ENCODE results near the gene AFAP1L2.

The AFAP1L2 gene

GRCh38 chr10:114385557-114385956 is 18.7 kb downstream of the AFAP1L2 start:
- no peak overlapping the region for H3K27ac Mint-ChIP-seq
- no peaks in the 10 kb centered on the region for H3K9me3 Mint-ChIP-seq (ENCODE audit: low read depth)
- H3K36me3 Mint-ChIP-seq: no peaks in the 10 kb centered on the region
- H3K4me3 Mint-ChIP-seq: no peak overlapping the region
- H3K27me3 Mint-ChIP-seq: peaks cover 4% of the 10 kb centered on the region
- no peaks in the 10 kb centered on the region for H3K4me1 Mint-ChIP-seq (ENCODE audit: low read depth)

GRCh38 chr10:114384601-114385000 is 19.7 kb downstream of the AFAP1L2 start:
- peaks cover 7% of the 10 kb centered on the region for H3K27me3 Mint-ChIP-seq
- no peak overlapping the region for H3K27ac Mint-ChIP-seq
- H3K4me3 Mint-ChIP-seq: no peak overlapping the region
- H3K4me1 Mint-ChIP-seq (ENCODE audit: low read depth): no peaks in the 10 kb centered on the region
- H3K9me3 Mint-ChIP-seq (ENCODE audit: low read depth): no peaks in the 10 kb centered on the region
- no peaks in the 10 kb centered on the region for H3K36me3 Mint-ChIP-seq

GRCh38 chr10:114384181-114384580 is 20.1 kb downstream of the AFAP1L2 start:
- no peaks in the 10 kb centered on the region for H3K4me1 Mint-ChIP-seq (ENCODE audit: low read depth)
- H3K27me3 Mint-ChIP-seq: peaks cover 7% of the 10 kb centered on the region
- no peaks in the 10 kb centered on the region for H3K36me3 Mint-ChIP-seq
- no peak overlapping the region for H3K27ac Mint-ChIP-seq
- no peak overlapping the region for H3K4me3 Mint-ChIP-seq
- no peaks in the 10 kb centered on the region for H3K9me3 Mint-ChIP-seq (ENCODE audit: low read depth)

GRCh38 chr10:114380797-114381196 is 23.5 kb downstream of the AFAP1L2 start:
- Mint-ChIP-seq H3K4me1 (ENCODE audit: low read depth) (no peaks in the 10 kb centered on the region), H3K36me3 (no peaks in the 10 kb centered on the region), H3K4me3 (no peak overlapping the region), H3K27me3 (peaks cover 9% of the 10 kb centered on the region), H3K27ac (no peak overlapping the region), H3K9me3 (ENCODE audit: low read depth) (no peaks in the 10 kb centered on the region)

- H3K9me3 Mint-ChIP-seq (ENCODE audit: low read depth): no peaks in the 10 kb centered on the region
- H3K36me3 Mint-ChIP-seq: no peaks in the 10 kb centered on the region
- no peak overlapping the region for H3K27ac Mint-ChIP-seq
- H3K4me3 Mint-ChIP-seq: no peak overlapping the region
- no peaks in the 10 kb centered on the region for H3K4me1 Mint-ChIP-seq (ENCODE audit: low read depth)
- peaks cover 9% of the 10 kb centered on the region for H3K27me3 Mint-ChIP-seq
Measured at GRCh38 chr10:114380060-114380459, 24.2 kb downstream of the AFAP1L2 start.

GRCh38 chr10:114379631-114380041 is 24.7 kb downstream of the AFAP1L2 start:
- H3K4me3 Mint-ChIP-seq: no peak overlapping the region
- no peaks in the 10 kb centered on the region for H3K4me1 Mint-ChIP-seq (ENCODE audit: low read depth)
- H3K27ac Mint-ChIP-seq: no peak overlapping the region
- no peaks in the 10 kb centered on the region for H3K9me3 Mint-ChIP-seq (ENCODE audit: low read depth)
- no peaks in the 10 kb centered on the region for H3K36me3 Mint-ChIP-seq
- H3K27me3 Mint-ChIP-seq: peaks cover 9% of the 10 kb centered on the region

- no peaks in the 10 kb centered on the region for H3K4me1 Mint-ChIP-seq (ENCODE audit: low read depth)
- peaks cover 8% of the 10 kb centered on the region for H3K27me3 Mint-ChIP-seq
- H3K36me3 Mint-ChIP-seq: no peaks in the 10 kb centered on the region
- H3K27ac Mint-ChIP-seq: no peak overlapping the region
- no peak overlapping the region for H3K4me3 Mint-ChIP-seq
- no peaks in the 10 kb centered on the region for H3K9me3 Mint-ChIP-seq (ENCODE audit: low read depth)
Measured at GRCh38 chr10:114376523-114376922, 27.8 kb downstream of the AFAP1L2 start.

- H3K9me3 Mint-ChIP-seq (ENCODE audit: low read depth): no peaks in the 10 kb centered on the region
- no peaks in the 10 kb centered on the region for H3K4me1 Mint-ChIP-seq (ENCODE audit: low read depth)
- H3K4me3 Mint-ChIP-seq: no peak overlapping the region
- no peaks in the 10 kb centered on the region for H3K36me3 Mint-ChIP-seq
- peaks cover 3% of the 10 kb centered on the region for H3K27me3 Mint-ChIP-seq
- no peak overlapping the region for H3K27ac Mint-ChIP-seq
Measured at GRCh38 chr10:114375047-114375446, 29.3 kb downstream of the AFAP1L2 start.

GRCh38 chr10:114374053-114374791 is 30.1 kb downstream of the AFAP1L2 start:
- no peak overlapping the region for H3K27ac Mint-ChIP-seq
- no peaks in the 10 kb centered on the region for H3K36me3 Mint-ChIP-seq
- no peaks in the 10 kb centered on the region for H3K9me3 Mint-ChIP-seq (ENCODE audit: low read depth)
- H3K4me1 Mint-ChIP-seq (ENCODE audit: low read depth): no peaks in the 10 kb centered on the region
- H3K4me3 Mint-ChIP-seq: no peak overlapping the region
- H3K27me3 Mint-ChIP-seq: peaks cover 3% of the 10 kb centered on the region

GRCh38 chr10:114373631-114374030 is 30.7 kb downstream of the AFAP1L2 start:
- H3K27me3 Mint-ChIP-seq: peaks cover 2% of the 10 kb centered on the region
- no peaks in the 10 kb centered on the region for H3K9me3 Mint-ChIP-seq (ENCODE audit: low read depth)
- H3K4me1 Mint-ChIP-seq (ENCODE audit: low read depth): no peaks in the 10 kb centered on the region
- no peaks in the 10 kb centered on the region for H3K36me3 Mint-ChIP-seq
- no peak overlapping the region for H3K27ac Mint-ChIP-seq
- H3K4me3 Mint-ChIP-seq: no peak overlapping the region

GRCh38 chr10:114372995-114373394 is 31.3 kb downstream of the AFAP1L2 start:
- H3K36me3 Mint-ChIP-seq: no peaks in the 10 kb centered on the region
- H3K4me3 Mint-ChIP-seq: no peak overlapping the region
- H3K27ac Mint-ChIP-seq: no peak overlapping the region
- H3K4me1 Mint-ChIP-seq (ENCODE audit: low read depth): no peaks in the 10 kb centered on the region
- H3K27me3 Mint-ChIP-seq: peaks cover 2% of the 10 kb centered on the region
- H3K9me3 Mint-ChIP-seq (ENCODE audit: low read depth): no peaks in the 10 kb centered on the region

GRCh38 chr10:114372179-114372578 is 32.1 kb downstream of the AFAP1L2 start:
- no peak overlapping the region for H3K4me3 Mint-ChIP-seq
- H3K27ac Mint-ChIP-seq: no peak overlapping the region
- H3K36me3 Mint-ChIP-seq: no peaks in the 10 kb centered on the region
- H3K9me3 Mint-ChIP-seq (ENCODE audit: low read depth): no peaks in the 10 kb centered on the region
- H3K27me3 Mint-ChIP-seq: no peaks in the 10 kb centered on the region
- H3K4me1 Mint-ChIP-seq (ENCODE audit: low read depth): no peaks in the 10 kb centered on the region

GRCh38 chr10:114370966-114371365 is 33.3 kb downstream of the AFAP1L2 start:
- H3K36me3 Mint-ChIP-seq: no peaks in the 10 kb centered on the region
- H3K27ac Mint-ChIP-seq: no peak overlapping the region
- H3K9me3 Mint-ChIP-seq (ENCODE audit: low read depth): no peaks in the 10 kb centered on the region
- no peak overlapping the region for H3K4me3 Mint-ChIP-seq
- H3K4me1 Mint-ChIP-seq (ENCODE audit: low read depth): no peaks in the 10 kb centered on the region
- H3K27me3 Mint-ChIP-seq: no peaks in the 10 kb centered on the region

- H3K27me3 Mint-ChIP-seq: no peaks in the 10 kb centered on the region
- no peak overlapping the region for H3K27ac Mint-ChIP-seq
- H3K36me3 Mint-ChIP-seq: no peaks in the 10 kb centered on the region
- no peak overlapping the region for H3K4me3 Mint-ChIP-seq
- H3K4me1 Mint-ChIP-seq (ENCODE audit: low read depth): no peaks in the 10 kb centered on the region
- no peaks in the 10 kb centered on the region for H3K9me3 Mint-ChIP-seq (ENCODE audit: low read depth)
Measured at GRCh38 chr10:114370199-114370598, 34.1 kb downstream of the AFAP1L2 start.

GRCh38 chr10:114368057-114368391 is 36.3 kb downstream of the AFAP1L2 start:
- no peaks in the 10 kb centered on the region for H3K9me3 Mint-ChIP-seq (ENCODE audit: low read depth)
- H3K4me1 Mint-ChIP-seq (ENCODE audit: low read depth): no peaks in the 10 kb centered on the region
- no peaks in the 10 kb centered on the region for H3K36me3 Mint-ChIP-seq
- no peak overlapping the region for H3K27ac Mint-ChIP-seq
- H3K4me3 Mint-ChIP-seq: no peak overlapping the region
- peaks cover 2% of the 10 kb centered on the region for H3K27me3 Mint-ChIP-seq

- Mint-ChIP-seq H3K27me3 (peaks cover 2% of the 10 kb centered on the region), H3K36me3 (no peaks in the 10 kb centered on the region), H3K4me3 (no peak overlapping the region), H3K9me3 (ENCODE audit: low read depth) (no peaks in the 10 kb centered on the region), H3K27ac (no peak overlapping the region), H3K4me1 (ENCODE audit: low read depth) (no peaks in the 10 kb centered on the region)
Measured at GRCh38 chr10:114367351-114368056, 36.8 kb downstream of the AFAP1L2 start.

Measured in activated naive CD8-positive, alpha-beta T cell (primary cell).